HEK293 (cell line): ENCODE data around the gene SNX21.

Experiments used
- GFI1B ChIP-seq: fragments of 450-650 bp; formaldehyde crosslinking; IDR thresholded peaks from 2 replicates; pipeline ENCODE4 v1.5.1; 2016; ENCODE audit warnings: missing biosample characterization, missing genetic modification characterization
- GLIS2 ChIP-seq: fragments of 450-650 bp; formaldehyde crosslinking; IDR thresholded peaks from 2 replicates; pipeline ENCODE4 v1.5.1; 2016; ENCODE audit warnings: missing biosample characterization, missing genetic modification characterization
- MYNN ChIP-seq: fragments of 450-650 bp; formaldehyde crosslinking; IDR thresholded peaks from 2 replicates; pipeline ENCODE4 v1.5.1; 2016; ENCODE audit warnings: missing biosample characterization, missing genetic modification characterization, borderline replicate concordance
- YY1 ChIP-seq: fragments of 450-650 bp; formaldehyde crosslinking; IDR thresholded peaks from 2 replicates; pipeline ENCODE4 v1.5.1; 2018; ENCODE audit warnings: missing biosample characterization, missing genetic modification characterization
- ZBTB8A ChIP-seq: fragments of 450-650 bp; formaldehyde crosslinking; IDR thresholded peaks from 2 replicates; pipeline ENCODE4 v1.5.1; 2016; ENCODE audit warnings: missing biosample characterization, missing genetic modification characterization
- ZFP41 ChIP-seq: fragments of 450-650 bp; formaldehyde crosslinking; IDR thresholded peaks from 2 replicates; pipeline ENCODE4 v1.5.1; 2016; ENCODE audit warnings: missing biosample characterization, missing genetic modification characterization, borderline replicate concordance
- ZNF16 ChIP-seq: fragments of 450-650 bp; formaldehyde crosslinking; IDR thresholded peaks from 2 replicates; pipeline ENCODE4 v1.5.1; 2016; ENCODE audit warnings: low read depth, missing biosample characterization, missing genetic modification characterization
- ZNF274 ChIP-seq, 2 experiments: fragments of 200-500 bp in 1 of 2; fragments of 450-650 bp in 1 of 2; sonication (Bioruptor generic) in 1 of 2; formaldehyde crosslinking in 1 of 2; IDR thresholded peaks; 2 replicates each; pipeline versions ENCODE4 v1.5.1 to v1.6.1; 2014 to 2016; ENCODE audit warnings: borderline replicate concordance in 1 of 2, inconsistent platforms in 1 of 2, low read length in 1 of 2, missing biosample characterization in 1 of 2, missing genetic modification characterization in 1 of 2
- ZNF311 ChIP-seq: fragments of 450-650 bp; formaldehyde crosslinking; IDR thresholded peaks from 2 replicates; pipeline ENCODE4 v1.5.1; 2017; ENCODE audit warnings: missing biosample characterization, missing genetic modification characterization, borderline replicate concordance
- ZNF76 ChIP-seq: fragments of 450-650 bp; formaldehyde crosslinking; IDR thresholded peaks from 2 replicates; pipeline ENCODE4; 2016; ENCODE audit warnings: low read depth, missing biosample characterization, missing genetic modification characterization, borderline replicate concordance
- ZNF837 ChIP-seq: fragments of 450-650 bp; formaldehyde crosslinking; IDR thresholded peaks from 2 replicates; pipeline ENCODE4 v1.5.1; 2016; ENCODE audit warnings: missing biosample characterization, missing genetic modification characterization
- TF ChIP-seq, protein P1 (sequence below): fragments of 450-650 bp; formaldehyde crosslinking; IDR thresholded peaks from 2 replicates; pipeline ENCODE4 v1.5.1; 2017; ENCODE audit warnings: missing biosample characterization, missing genetic modification characterization
- TF ChIP-seq, protein P2 (sequence below): fragments of 450-650 bp; formaldehyde crosslinking; IDR thresholded peaks from 2 replicates; pipeline ENCODE4 v1.5.1; 2016; ENCODE audit warnings: missing biosample characterization, missing genetic modification characterization
- TF ChIP-seq, protein P3 (sequence below): IDR thresholded peaks from 2 replicates; pipeline ENCODE4 v1.6.1; 2011; ENCODE audit warnings: mild to moderate bottlenecking, low read depth, low read length, borderline replicate concordance

DNA sequence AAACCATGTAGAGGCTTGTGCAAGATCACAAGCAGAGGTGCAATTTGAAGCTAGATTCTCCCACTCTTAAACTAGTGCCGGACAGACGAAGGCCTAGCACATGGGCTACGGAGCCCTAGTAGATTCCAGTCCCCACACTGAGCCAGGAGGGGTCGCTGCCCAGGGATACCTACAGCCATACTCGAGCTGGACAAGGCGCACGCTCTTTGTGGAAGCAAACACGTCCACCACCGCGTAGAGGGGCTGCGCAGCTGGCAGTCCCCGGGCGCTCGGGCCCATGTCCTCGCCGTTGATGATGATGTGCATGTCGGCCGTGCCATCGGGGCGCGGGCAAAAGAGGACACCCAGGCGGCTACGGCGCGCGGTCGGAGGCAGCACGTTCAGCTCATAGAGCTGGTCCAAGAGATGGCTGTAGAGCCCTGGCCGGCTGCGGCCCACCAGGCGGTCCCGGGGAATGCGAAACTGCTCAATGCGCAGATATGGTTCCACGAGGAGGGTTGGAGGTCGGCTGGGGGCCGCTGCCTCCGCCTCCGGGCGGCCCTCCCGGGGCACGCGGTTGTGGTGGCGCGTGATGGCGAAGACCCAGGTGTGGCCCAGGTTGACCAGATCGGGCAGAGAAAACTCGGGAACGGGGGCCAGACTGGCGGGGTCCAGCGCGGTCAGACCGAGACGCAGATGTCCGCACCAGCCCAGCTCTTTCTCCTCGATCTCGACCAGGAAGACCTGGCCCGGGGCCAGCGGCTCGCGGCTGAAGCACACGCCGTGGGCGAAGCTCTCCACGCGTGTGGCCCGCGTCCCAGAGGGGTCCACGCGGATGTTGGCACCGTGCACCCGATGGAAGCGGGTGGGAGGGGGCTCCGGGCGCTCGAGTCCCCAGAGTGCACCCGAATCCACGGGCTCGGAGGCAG is 56.7 kb downstream of the SNX21 start:
- TF ChIP-seq, protein P1, sequence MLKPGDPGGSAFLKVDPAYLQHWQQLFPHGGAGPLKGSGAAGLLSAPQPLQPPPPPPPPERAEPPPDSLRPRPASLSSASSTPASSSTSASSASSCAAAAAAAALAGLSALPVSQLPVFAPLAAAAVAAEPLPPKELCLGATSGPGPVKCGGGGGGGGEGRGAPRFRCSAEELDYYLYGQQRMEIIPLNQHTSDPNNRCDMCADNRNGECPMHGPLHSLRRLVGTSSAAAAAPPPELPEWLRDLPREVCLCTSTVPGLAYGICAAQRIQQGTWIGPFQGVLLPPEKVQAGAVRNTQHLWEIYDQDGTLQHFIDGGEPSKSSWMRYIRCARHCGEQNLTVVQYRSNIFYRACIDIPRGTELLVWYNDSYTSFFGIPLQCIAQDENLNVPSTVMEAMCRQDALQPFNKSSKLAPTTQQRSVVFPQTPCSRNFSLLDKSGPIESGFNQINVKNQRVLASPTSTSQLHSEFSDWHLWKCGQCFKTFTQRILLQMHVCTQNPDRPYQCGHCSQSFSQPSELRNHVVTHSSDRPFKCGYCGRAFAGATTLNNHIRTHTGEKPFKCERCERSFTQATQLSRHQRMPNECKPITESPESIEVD (tag by site-specific recombination): no peak
- TF ChIP-seq, protein P2, sequence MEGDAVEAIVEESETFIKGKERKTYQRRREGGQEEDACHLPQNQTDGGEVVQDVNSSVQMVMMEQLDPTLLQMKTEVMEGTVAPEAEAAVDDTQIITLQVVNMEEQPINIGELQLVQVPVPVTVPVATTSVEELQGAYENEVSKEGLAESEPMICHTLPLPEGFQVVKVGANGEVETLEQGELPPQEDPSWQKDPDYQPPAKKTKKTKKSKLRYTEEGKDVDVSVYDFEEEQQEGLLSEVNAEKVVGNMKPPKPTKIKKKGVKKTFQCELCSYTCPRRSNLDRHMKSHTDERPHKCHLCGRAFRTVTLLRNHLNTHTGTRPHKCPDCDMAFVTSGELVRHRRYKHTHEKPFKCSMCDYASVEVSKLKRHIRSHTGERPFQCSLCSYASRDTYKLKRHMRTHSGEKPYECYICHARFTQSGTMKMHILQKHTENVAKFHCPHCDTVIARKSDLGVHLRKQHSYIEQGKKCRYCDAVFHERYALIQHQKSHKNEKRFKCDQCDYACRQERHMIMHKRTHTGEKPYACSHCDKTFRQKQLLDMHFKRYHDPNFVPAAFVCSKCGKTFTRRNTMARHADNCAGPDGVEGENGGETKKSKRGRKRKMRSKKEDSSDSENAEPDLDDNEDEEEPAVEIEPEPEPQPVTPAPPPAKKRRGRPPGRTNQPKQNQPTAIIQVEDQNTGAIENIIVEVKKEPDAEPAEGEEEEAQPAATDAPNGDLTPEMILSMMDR: no peak
- no peak for TF ChIP-seq YY1
- TF ChIP-seq ZNF76 (tag by site-specific recombination): no peak
- TF ChIP-seq ZNF274 (IDR thresholded peaks at IDR 0.05; ENCODE audit: low read length): no peak
- no peak for TF ChIP-seq ZNF274 (tag by site-specific recombination; IDR thresholded peaks at IDR 0.05; ENCODE audit: borderline replicate concordance)
- TF ChIP-seq GFI1B (tag by site-specific recombination): no peak
- TF ChIP-seq MYNN (tag by site-specific recombination): no peak
- TF ChIP-seq ZBTB8A (tag by site-specific recombination): no peak
- TF ChIP-seq, protein P3, sequence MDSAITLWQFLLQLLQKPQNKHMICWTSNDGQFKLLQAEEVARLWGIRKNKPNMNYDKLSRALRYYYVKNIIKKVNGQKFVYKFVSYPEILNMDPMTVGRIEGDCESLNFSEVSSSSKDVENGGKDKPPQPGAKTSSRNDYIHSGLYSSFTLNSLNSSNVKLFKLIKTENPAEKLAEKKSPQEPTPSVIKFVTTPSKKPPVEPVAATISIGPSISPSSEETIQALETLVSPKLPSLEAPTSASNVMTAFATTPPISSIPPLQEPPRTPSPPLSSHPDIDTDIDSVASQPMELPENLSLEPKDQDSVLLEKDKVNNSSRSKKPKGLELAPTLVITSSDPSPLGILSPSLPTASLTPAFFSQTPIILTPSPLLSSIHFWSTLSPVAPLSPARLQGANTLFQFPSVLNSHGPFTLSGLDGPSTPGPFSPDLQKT: no peak
- no peak for TF ChIP-seq ZNF837 (tag by site-specific recombination)
- TF ChIP-seq ZNF16 (tag by site-specific recombination): no peak
- TF ChIP-seq ZFP41 (tag by site-specific recombination): no peak
- no peak for TF ChIP-seq ZNF311
- TF ChIP-seq GLIS2 (tag by site-specific recombination): no peak
